Dendritic cell treated with granulocyte-macrophage colony-stimulating factor and Interleukin-4, amounts not matched to agents 40 ng/mL and 50 ng/mL, for 4 days (primary cell): ENCODE data around the gene PPM1A.

Source experiments
- H3K27ac Mint-ChIP-seq: one replicate; pipeline ENCODE4 v1.8.0; 2022; ENCODE audit warnings: mild to moderate bottlenecking, mixed read lengths
- H3K27me3 Mint-ChIP-seq: one replicate; pipeline ENCODE4 v1.8.0; 2022; ENCODE audit warnings: mild to moderate bottlenecking, mixed read lengths
- H3K36me3 Mint-ChIP-seq: one replicate; pipeline ENCODE4 v1.8.0; 2022; ENCODE audit warnings: low read depth, mixed read lengths
- H3K4me1 Mint-ChIP-seq: one replicate; pipeline ENCODE4 v1.8.0; 2022; ENCODE audit warnings: low read depth, mixed read lengths
- H3K4me3 Mint-ChIP-seq: one replicate; pipeline ENCODE4 v1.8.0; 2022; ENCODE audit warnings: mild to moderate bottlenecking, moderate library complexity, mixed read lengths
- H3K9me3 Mint-ChIP-seq: one replicate; pipeline ENCODE4 v1.8.0; 2022; ENCODE audit warnings: mixed read lengths
- intact Hi-C: fragments of 100-400 bp; cut with micrococcal nuclease; formaldehyde crosslinking; loops from one replicate; pipeline ENCODE4 v1.15.0; 2022

Gene PPM1A

DNA sequence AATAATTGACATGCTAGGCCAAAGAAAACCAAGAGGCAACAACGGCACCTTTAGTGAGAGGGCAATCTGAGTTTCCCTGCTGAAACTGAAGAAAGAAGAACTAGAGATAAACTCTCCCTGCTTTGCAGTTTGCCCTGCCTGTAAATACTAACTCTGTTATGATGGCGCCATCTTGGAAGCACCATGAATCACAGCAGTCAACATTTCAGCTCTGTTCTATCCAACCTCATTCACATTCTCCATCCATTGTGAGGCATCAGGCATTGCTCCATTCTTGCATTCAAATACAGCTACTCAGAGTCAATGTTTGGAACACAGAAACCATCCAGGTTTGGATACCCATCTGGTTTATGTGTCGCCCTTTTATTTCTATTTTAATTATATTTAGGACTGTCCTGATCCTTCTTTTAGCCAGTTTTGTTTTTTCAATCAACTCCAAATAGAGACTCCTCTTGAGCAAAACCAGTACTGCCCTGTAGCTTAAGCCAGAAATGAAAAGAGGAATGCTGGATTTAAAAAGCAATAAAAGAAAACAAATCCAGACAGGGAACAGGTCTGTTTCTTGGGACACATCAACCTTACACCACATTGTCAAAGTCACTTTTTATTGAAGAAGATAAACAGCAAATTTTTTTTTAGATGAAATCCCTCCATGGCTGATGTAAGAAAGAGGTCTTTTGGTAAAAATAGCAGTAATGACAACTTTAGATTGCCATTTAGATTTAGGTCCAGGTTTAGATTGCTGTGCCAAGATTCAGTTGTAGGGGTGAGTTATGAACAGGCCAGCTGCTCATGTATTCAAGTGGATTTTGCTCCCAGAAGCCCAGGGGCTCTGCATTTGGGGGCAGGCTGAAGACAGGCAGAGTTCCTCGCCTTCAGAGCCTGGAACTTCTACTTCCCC lies 33.3 kb upstream of the PPM1A start:
- no peak overlapping the region for H3K27ac Mint-ChIP-seq
- no peaks in the 10 kb centered on the region for H3K9me3 Mint-ChIP-seq
- no peaks in the 10 kb centered on the region for H3K4me1 Mint-ChIP-seq
- no peak overlapping the region for H3K4me3 Mint-ChIP-seq
- H3K36me3 Mint-ChIP-seq, result no peaks in the 10 kb centered on the region
- intact Hi-C loops, result no loop called here
- no peaks in the 10 kb centered on the region for H3K27me3 Mint-ChIP-seq

DNA sequence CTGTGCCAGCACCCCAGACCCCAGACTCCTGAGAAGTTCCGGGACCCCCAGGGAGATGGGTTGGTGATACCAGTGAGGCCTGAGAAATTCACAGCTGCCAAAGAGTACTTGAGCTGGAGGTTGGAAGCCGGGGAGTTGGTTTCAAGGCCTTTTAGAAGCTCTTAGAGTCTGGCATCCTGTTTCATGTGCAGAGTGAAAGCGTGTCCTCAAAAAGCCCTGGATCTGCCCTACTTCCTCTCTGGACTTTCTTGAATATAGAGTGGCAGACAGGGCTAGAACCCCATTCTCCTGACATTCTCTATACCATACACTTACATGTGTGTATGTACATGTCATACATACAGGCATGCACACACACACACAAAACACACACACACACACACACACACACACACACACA lies 31.3 kb upstream of the PPM1A start:
- H3K27ac Mint-ChIP-seq, result no peak overlapping the region
- intact Hi-C loops, result no loop called here
- no peaks in the 10 kb centered on the region for H3K4me1 Mint-ChIP-seq
- no peaks in the 10 kb centered on the region for H3K36me3 Mint-ChIP-seq
- no peaks in the 10 kb centered on the region for H3K27me3 Mint-ChIP-seq
- no peaks in the 10 kb centered on the region for H3K9me3 Mint-ChIP-seq
- H3K4me3 Mint-ChIP-seq, result no peak overlapping the region

DNA sequence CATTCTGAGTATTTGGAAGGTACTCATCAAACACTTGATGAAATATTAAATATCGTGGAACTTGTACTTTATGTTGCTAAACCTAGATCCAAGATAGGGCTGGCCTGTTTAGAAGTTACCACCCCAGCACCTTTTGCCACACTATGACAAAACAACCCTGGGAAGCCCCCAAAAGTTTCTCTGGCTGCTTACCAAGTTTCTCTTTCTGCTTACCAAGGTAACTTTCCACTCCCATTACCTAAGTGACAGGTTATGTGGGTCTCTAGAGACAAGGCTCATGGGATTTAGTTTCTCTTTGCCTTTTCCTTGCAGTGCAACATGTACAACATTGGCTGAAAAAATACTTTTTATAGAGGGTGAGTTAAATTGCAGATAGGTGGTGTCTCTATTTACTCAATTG lies 28.9 kb upstream of the PPM1A start:
- H3K4me1 Mint-ChIP-seq, result no peaks in the 10 kb centered on the region
- no peak overlapping the region for H3K4me3 Mint-ChIP-seq
- H3K27ac Mint-ChIP-seq, result no peak overlapping the region
- intact Hi-C loops, result no loop called here
- no peaks in the 10 kb centered on the region for H3K27me3 Mint-ChIP-seq
- no peaks in the 10 kb centered on the region for H3K36me3 Mint-ChIP-seq
- H3K9me3 Mint-ChIP-seq, result no peaks in the 10 kb centered on the region

DNA sequence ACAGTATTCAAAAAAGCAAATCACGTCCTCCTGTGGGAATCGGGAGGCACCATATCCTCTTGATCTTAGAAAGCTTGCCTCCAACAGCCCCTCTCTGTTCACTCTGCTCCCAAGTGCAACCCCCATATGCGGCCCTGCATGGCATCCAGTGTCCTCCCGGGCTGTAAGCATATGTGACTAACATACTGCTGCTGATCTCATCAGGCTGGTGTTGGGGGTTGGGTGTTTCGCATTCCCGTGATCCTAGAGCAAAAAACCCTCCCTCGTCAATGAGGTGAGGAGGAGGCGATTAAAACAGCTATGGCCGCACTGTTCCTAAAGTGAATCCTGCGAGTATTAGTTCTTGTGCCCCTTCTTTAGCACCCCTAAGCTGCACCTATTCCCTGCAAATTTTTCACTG lies 28.1 kb upstream of the PPM1A start:
- intact Hi-C loops, result no loop called here
- Mint-ChIP-seq H3K36me3 (no peaks in the 10 kb centered on the region), H3K27me3 (no peaks in the 10 kb centered on the region), H3K9me3 (no peaks in the 10 kb centered on the region), H3K4me3 (no peak overlapping the region), H3K27ac (no peak overlapping the region), H3K4me1 (no peaks in the 10 kb centered on the region)

DNA sequence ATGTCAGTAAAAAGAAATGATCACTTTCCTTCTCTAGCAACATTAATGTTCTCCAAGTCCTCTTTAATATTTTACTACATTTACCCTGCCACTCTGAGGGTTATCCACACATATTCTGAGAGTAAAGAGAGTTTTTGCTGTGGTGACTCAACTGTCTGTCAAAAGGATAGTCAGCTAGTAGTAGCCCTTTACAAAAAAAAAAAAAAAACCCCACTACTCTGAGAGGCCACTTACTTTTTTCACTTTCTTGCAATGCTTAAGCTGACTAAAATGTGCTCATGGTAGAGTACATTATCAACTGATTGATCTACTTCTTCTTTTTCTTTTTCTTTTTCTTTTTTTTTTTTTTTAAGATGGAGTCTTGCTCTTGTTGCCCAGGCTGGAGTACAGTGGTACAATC lies 27.6 kb upstream of the PPM1A start:
- H3K27ac Mint-ChIP-seq, result no peak overlapping the region
- intact Hi-C loops, result no loop called here
- H3K9me3 Mint-ChIP-seq, result no peaks in the 10 kb centered on the region
- H3K27me3 Mint-ChIP-seq, result no peaks in the 10 kb centered on the region
- no peak overlapping the region for H3K4me3 Mint-ChIP-seq
- H3K36me3 Mint-ChIP-seq, result no peaks in the 10 kb centered on the region
- peaks cover 3% of the 10 kb centered on the region for H3K4me1 Mint-ChIP-seq

DNA sequence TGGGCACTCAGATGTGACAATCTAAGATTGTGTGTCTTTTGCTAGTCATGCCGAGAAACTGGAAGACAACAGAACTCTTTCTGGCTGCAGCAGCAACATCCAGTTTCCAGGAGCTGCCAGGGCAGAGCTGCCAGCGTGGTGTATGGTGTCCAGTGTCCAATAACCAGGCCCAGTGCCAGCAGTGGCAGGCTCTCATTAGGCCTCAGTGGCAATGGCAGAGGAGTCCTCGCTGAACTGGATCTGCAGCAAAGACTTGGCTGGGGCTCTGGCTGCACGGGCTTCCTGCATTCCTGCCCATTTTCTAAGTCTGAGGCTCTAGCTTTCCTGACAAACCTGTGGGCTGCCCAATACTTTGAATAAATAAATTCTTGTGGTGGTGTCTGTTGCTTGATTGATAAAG lies 26.2 kb upstream of the PPM1A start:
- no peak overlapping the region for H3K27ac Mint-ChIP-seq
- intact Hi-C loops, result no loop called here
- H3K9me3 Mint-ChIP-seq, result no peaks in the 10 kb centered on the region
- no peaks in the 10 kb centered on the region for H3K27me3 Mint-ChIP-seq
- H3K4me3 Mint-ChIP-seq, result no peak overlapping the region
- no peaks in the 10 kb centered on the region for H3K36me3 Mint-ChIP-seq
- H3K4me1 Mint-ChIP-seq, result peaks cover 12% of the 10 kb centered on the region

DNA sequence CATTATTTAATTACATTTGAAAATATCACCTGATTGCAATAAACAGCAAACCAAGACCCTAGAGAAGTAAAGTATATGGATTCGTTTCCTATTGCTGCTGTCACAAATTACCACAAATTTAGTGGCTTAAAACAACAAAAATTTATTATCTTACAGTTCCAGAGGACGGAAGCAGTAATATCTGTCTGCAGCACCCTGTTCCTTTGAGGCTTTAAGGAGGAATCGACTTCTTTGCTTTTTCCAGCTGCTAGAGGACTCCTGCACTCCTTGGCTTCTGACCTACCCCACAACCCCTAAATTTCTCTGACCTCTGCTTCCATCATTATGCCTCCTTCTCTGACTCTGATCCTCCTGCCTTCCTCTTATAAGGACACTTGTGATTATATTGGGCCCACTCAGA lies 23.8 kb upstream of the PPM1A start:
- Mint-ChIP-seq H3K4me1 (peaks cover 12% of the 10 kb centered on the region), H3K36me3 (no peaks in the 10 kb centered on the region), H3K27me3 (no peaks in the 10 kb centered on the region), H3K27ac (no peak overlapping the region), H3K4me3 (no peak overlapping the region), H3K9me3 (no peaks in the 10 kb centered on the region)
- intact Hi-C loops, result no loop called here

DNA sequence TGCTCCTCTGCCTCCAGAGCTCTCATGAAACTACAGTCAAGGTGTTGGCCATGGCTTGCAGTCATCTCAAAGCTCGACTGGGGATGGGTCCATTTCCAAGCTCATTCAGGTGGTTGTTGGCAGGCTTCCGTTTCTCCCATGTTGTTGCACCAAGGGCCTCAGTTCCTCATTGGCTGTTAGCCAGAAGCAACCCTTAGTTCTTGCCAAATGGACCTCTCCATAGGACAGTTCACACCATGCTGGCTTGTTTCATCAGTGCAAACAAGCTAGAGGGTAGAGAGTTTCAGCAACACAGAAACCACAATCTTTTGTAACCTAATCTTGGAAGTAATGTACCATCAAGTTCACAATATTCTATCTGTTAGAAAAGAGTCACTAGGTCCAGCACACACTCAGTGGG lies 22.7 kb upstream of the PPM1A start:
- intact Hi-C loops, result no loop called here
- no peaks in the 10 kb centered on the region for H3K27me3 Mint-ChIP-seq
- H3K27ac Mint-ChIP-seq, result no peak overlapping the region
- H3K4me1 Mint-ChIP-seq, result peaks cover 12% of the 10 kb centered on the region
- H3K9me3 Mint-ChIP-seq, result peaks cover 8% of the 10 kb centered on the region
- H3K4me3 Mint-ChIP-seq, result no peak overlapping the region
- no peaks in the 10 kb centered on the region for H3K36me3 Mint-ChIP-seq

DNA sequence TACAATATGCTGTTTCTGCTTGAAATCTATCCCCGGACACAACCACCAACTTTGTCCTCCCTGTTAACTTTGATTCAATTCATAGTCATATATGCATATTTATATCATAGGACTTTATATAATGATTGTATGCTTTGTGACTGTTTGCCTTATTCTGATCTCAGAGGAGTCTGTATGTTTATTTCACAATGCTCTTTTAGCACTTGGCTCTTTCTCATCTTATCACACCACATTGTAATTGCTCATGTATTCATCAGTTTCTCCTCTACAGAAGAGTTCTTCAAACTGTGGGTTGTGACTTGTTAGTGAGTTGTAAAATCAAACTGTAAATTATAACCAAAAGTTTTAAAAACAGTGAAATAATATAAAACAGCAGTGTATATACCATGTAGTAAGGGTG lies 21.7 kb upstream of the PPM1A start:
- Mint-ChIP-seq H3K36me3 (no peaks in the 10 kb centered on the region), H3K4me3 (no peak overlapping the region), H3K4me1 (peaks cover 12% of the 10 kb centered on the region), H3K27me3 (no peaks in the 10 kb centered on the region), H3K27ac (no peak overlapping the region), H3K9me3 (peaks cover 15% of the 10 kb centered on the region)
- intact Hi-C loops, result no loop called here

DNA sequence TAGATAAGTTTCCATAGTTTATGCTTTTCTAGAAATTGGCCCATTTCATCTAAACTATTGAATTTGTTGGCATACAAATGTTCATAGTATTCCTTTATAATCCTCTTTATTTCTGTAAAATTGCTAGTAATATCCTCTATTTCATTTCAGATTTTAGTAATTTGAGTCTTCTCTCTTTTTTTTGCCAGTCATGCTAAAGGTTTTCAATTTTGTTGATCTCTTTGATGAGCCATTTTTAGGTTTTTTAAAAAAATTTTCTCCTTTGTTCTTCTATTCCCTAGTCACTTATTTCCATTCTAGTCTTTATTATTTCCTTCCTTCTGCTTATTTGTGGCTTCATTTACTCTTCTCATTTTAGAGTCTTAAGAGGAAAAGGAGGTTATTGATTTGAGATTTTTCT lies 19.4 kb upstream of the PPM1A start:
- Mint-ChIP-seq H3K36me3 (no peaks in the 10 kb centered on the region), H3K9me3 (peaks cover 25% of the 10 kb centered on the region), H3K27ac (no peak overlapping the region), H3K4me1 (peaks cover 12% of the 10 kb centered on the region), H3K27me3 (no peaks in the 10 kb centered on the region), H3K4me3 (no peak overlapping the region)
- intact Hi-C loops, result no loop called here

DNA sequence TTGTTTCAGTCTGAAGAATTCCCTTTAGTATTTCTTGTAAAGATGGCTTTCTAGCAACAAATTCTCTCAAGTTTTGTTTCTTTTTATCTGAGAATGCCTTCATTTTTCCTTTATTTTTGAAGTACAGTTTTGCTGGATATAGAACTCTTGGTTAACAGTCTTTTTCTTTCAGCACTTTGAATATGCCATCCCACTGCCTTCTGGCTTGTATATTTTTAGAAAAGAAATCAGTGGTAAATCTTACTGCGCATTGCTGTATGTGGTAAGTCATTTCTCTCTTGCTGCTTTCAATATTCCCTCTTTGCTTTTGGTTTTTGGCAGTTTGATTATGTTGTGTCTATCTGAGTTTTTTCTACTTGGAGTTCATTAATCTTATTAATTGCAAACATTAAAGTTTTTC lies 16.8 kb upstream of the PPM1A start:
- no peak overlapping the region for H3K4me3 Mint-ChIP-seq
- no peaks in the 10 kb centered on the region for H3K36me3 Mint-ChIP-seq
- no peaks in the 10 kb centered on the region for H3K27me3 Mint-ChIP-seq
- intact Hi-C loops, result no loop called here
- no peak overlapping the region for H3K27ac Mint-ChIP-seq
- peaks cover 2% of the 10 kb centered on the region for H3K4me1 Mint-ChIP-seq
- H3K9me3 Mint-ChIP-seq, result peaks cover 25% of the 10 kb centered on the region

DNA sequence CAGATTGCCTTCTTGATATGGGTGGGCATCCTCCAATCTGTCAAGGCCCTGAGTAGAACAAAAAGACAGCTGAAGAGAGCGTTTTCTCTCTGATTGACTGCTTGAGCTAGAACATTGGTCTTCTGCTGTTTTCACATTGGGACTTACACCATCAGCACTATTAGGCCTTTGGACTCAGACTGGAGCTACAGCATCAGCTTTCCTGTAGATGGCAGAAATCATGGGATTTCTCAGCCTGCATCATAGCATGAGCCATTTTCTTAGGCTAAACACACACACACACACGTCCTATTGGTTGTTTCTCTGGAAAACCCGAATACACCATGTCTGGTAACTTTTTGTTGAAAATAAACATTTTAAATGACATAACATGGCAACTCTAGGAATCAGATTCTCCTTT lies 15.8 kb upstream of the PPM1A start:
- no peaks in the 10 kb centered on the region for H3K27me3 Mint-ChIP-seq
- peaks cover 25% of the 10 kb centered on the region for H3K9me3 Mint-ChIP-seq
- no peak overlapping the region for H3K4me3 Mint-ChIP-seq
- H3K4me1 Mint-ChIP-seq, result no peaks in the 10 kb centered on the region
- H3K27ac Mint-ChIP-seq, result no peak overlapping the region
- no peaks in the 10 kb centered on the region for H3K36me3 Mint-ChIP-seq
- intact Hi-C loops, result no loop called here

DNA sequence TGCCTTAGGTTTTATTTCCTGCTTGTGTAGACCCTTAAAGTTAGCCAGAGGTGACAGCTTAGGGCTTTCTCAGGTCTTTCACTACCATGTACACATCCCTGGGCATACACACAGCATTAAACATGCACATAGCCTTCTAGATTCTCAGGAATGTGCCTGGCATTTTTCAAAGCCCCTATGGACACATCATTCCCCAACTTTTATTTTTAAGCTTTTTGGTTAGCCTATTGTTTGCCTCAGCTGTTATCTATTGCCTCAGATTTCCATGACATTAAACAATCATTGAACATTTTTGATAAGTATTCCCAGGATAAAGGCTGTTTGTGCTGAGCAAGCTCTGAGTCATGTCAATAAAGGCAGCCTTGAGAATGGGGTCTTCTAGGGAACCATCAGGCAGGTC lies 15.1 kb upstream of the PPM1A start:
- intact Hi-C loops, result no loop called here

DNA sequence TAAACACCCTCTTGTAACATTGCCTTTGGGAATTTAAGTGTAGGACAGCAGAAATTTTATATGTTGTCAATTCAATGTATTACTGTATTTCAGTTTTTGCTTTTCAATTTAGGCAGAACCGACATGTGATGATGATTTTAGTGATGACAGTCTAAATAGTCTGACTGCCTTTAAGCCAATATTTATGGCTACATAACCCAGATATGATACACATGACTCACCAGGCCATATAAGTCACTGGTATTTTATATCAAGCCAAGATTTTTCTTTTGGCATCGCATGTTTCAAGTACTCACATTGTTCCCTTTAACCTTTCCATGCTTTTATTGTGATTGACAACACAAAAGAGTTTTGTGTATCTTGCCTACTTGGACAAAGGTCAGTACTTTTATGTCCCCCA lies 13.6 kb upstream of the PPM1A start:
- no peaks in the 10 kb centered on the region for H3K36me3 Mint-ChIP-seq
- peaks cover 25% of the 10 kb centered on the region for H3K9me3 Mint-ChIP-seq
- H3K4me3 Mint-ChIP-seq, result no peak overlapping the region
- intact Hi-C loops, result no loop called here
- no peaks in the 10 kb centered on the region for H3K4me1 Mint-ChIP-seq
- H3K27me3 Mint-ChIP-seq, result no peaks in the 10 kb centered on the region
- H3K27ac Mint-ChIP-seq, result no peak overlapping the region

More for the DNA sequence above, 15.1 kb upstream of the PPM1A start:
- Mint-ChIP-seq H3K27me3 (no peaks in the 10 kb centered on the region), H3K4me1 (no peaks in the 10 kb centered on the region), H3K27ac (no peak overlapping the region), H3K36me3 (no peaks in the 10 kb centered on the region), H3K4me3 (no peak overlapping the region), H3K9me3 (peaks cover 25% of the 10 kb centered on the region)

DNA sequence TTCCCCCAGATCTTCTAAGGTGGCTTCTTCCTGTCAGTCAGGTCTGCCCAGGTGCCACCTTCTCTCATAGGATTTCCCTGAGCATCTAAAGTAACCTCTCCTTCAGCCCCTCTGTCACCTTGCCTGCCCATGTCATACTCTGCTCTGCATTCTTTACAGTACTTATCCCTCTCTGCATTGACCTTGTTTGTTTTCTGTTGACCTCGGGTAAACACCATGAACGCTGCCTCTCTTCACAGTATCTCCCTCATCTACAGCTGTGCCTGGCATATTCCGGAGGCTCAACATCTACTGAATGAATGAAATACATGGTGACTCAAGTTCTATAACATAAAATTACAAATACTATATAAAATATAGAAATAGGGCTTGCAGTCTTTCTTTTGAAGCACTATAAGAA lies 10.1 kb upstream of the PPM1A start:
- no peaks in the 10 kb centered on the region for H3K36me3 Mint-ChIP-seq
- H3K27me3 Mint-ChIP-seq, result no peaks in the 10 kb centered on the region
- no peak overlapping the region for H3K4me3 Mint-ChIP-seq
- H3K27ac Mint-ChIP-seq, result no peak overlapping the region
- peaks cover 6% of the 10 kb centered on the region for H3K4me1 Mint-ChIP-seq
- H3K9me3 Mint-ChIP-seq, result no peaks in the 10 kb centered on the region
- intact Hi-C loops, result no loop called here
